ENCODE data around the gene TNFRSF19.
"Not testable (repeated sequence)": the region's sequence is repeated elsewhere in the genome, so short reads cannot be mapped to it uniquely, and the experiment has no call there.

TNFRSF19 gene

DNA sequence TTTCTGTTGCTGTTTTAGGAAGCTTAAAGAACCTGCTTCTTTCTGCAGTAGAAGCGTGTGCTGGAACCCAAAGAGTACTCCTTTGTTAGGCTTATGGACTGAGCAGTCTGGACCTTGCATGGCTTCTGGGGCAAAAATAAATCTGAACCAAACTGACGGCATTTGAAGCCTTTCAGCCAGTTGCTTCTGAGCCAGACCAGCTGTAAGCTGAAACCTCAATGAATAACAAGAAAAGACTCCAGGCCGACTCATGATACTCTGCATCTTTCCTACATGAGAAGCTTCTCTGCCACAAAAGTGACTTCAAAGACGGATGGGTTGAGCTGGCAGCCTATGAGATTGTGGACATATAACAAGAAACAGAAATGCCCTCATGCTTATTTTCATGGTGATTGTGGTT is 103.1 kb downstream of the TNFRSF19 start:
- no peaks in the 10 kb centered on the region for H3K4me1 ChIP-seq (ENCODE audit: control insufficient read depth, insufficient read depth, low read length)
- H3K9ac ChIP-seq (ENCODE audit: low read length) = no peak overlapping the region
- no peaks in the 10 kb centered on the region for H3K9me3 ChIP-seq (ENCODE audit: control insufficient read depth, low read length)
- no peak overlapping the region for H3K4me3 ChIP-seq (ENCODE audit: low read length)
- H3K27me3 ChIP-seq (ENCODE audit: control insufficient read depth, insufficient read depth, low read length) = no peaks in the 10 kb centered on the region
- H3K36me3 ChIP-seq (ENCODE audit: control insufficient read depth, insufficient read depth, low read length) = no peaks in the 10 kb centered on the region

GRCh38 chr13:23673867-23674605 is 103.8 kb downstream of the TNFRSF19 start:
- no peaks in the 10 kb centered on the region for H3K4me1 ChIP-seq (ENCODE audit: control insufficient read depth, insufficient read depth, low read length)
- no peaks in the 10 kb centered on the region for H3K9me3 ChIP-seq (ENCODE audit: control insufficient read depth, low read length)
- no peaks in the 10 kb centered on the region for H3K36me3 ChIP-seq (ENCODE audit: control insufficient read depth, insufficient read depth, low read length)
- H3K27me3 ChIP-seq (ENCODE audit: control insufficient read depth, insufficient read depth, low read length) = no peaks in the 10 kb centered on the region
- H3K4me3 ChIP-seq (ENCODE audit: low read length) = no peak overlapping the region
- no peak overlapping the region for H3K9ac ChIP-seq (ENCODE audit: low read length)

- no peaks in the 10 kb centered on the region for H3K9me3 ChIP-seq (ENCODE audit: control insufficient read depth, low read length)
- no peak overlapping the region for H3K9ac ChIP-seq (ENCODE audit: low read length)
- H3K36me3 ChIP-seq (ENCODE audit: control insufficient read depth, insufficient read depth, low read length) = no peaks in the 10 kb centered on the region
- no peak overlapping the region for H3K4me3 ChIP-seq (ENCODE audit: low read length)
- H3K27me3 ChIP-seq (ENCODE audit: control insufficient read depth, insufficient read depth, low read length) = no peaks in the 10 kb centered on the region
- no peaks in the 10 kb centered on the region for H3K4me1 ChIP-seq (ENCODE audit: control insufficient read depth, insufficient read depth, low read length)
Observed at GRCh38 chr13:23674795-23675640, 104.8 kb downstream of the TNFRSF19 start.

GRCh38 chr13:23677679-23678288 is 107.6 kb downstream of the TNFRSF19 start:
- H3K4me1 ChIP-seq (ENCODE audit: control insufficient read depth, insufficient read depth, low read length); H3K4me3 ChIP-seq (ENCODE audit: low read length); H3K9me3 ChIP-seq (ENCODE audit: control insufficient read depth, low read length); H3K27me3 ChIP-seq (ENCODE audit: control insufficient read depth, insufficient read depth, low read length); H3K9ac ChIP-seq (ENCODE audit: low read length); H3K36me3 ChIP-seq (ENCODE audit: control insufficient read depth, insufficient read depth, low read length): not testable (repeated sequence)

- Histone ChIP-seq H3K9ac (ENCODE audit: low read length) (no peak overlapping the region), H3K27me3 (ENCODE audit: control insufficient read depth, insufficient read depth, low read length) (no peaks in the 10 kb centered on the region), H3K4me1 (ENCODE audit: control insufficient read depth, insufficient read depth, low read length) (no peaks in the 10 kb centered on the region), H3K36me3 (ENCODE audit: control insufficient read depth, insufficient read depth, low read length) (no peaks in the 10 kb centered on the region), H3K4me3 (ENCODE audit: low read length) (no peak overlapping the region), H3K9me3 (ENCODE audit: control insufficient read depth, low read length) (no peaks in the 10 kb centered on the region)
Observed at GRCh38 chr13:23678795-23679194, 108.6 kb downstream of the TNFRSF19 start.

- H3K4me3 ChIP-seq (ENCODE audit: low read length) = no peak overlapping the region
- no peaks in the 10 kb centered on the region for H3K9me3 ChIP-seq (ENCODE audit: control insufficient read depth, low read length)
- H3K9ac ChIP-seq (ENCODE audit: low read length) = no peak overlapping the region
- no peaks in the 10 kb centered on the region for H3K27me3 ChIP-seq (ENCODE audit: control insufficient read depth, insufficient read depth, low read length)
- no peaks in the 10 kb centered on the region for H3K36me3 ChIP-seq (ENCODE audit: control insufficient read depth, insufficient read depth, low read length)
- no peaks in the 10 kb centered on the region for H3K4me1 ChIP-seq (ENCODE audit: control insufficient read depth, insufficient read depth, low read length)
Observed at GRCh38 chr13:23679220-23679619, 109.0 kb downstream of the TNFRSF19 start.

GRCh38 chr13:23680845-23681669 is 110.8 kb downstream of the TNFRSF19 start:
- Histone ChIP-seq H3K9me3 (ENCODE audit: control insufficient read depth, low read length) (no peaks in the 10 kb centered on the region), H3K4me3 (ENCODE audit: low read length) (no peak overlapping the region), H3K36me3 (ENCODE audit: control insufficient read depth, insufficient read depth, low read length) (no peaks in the 10 kb centered on the region), H3K27me3 (ENCODE audit: control insufficient read depth, insufficient read depth, low read length) (no peaks in the 10 kb centered on the region), H3K9ac (ENCODE audit: low read length) (no peak overlapping the region), H3K4me1 (ENCODE audit: control insufficient read depth, insufficient read depth, low read length) (no peaks in the 10 kb centered on the region)

DNA sequence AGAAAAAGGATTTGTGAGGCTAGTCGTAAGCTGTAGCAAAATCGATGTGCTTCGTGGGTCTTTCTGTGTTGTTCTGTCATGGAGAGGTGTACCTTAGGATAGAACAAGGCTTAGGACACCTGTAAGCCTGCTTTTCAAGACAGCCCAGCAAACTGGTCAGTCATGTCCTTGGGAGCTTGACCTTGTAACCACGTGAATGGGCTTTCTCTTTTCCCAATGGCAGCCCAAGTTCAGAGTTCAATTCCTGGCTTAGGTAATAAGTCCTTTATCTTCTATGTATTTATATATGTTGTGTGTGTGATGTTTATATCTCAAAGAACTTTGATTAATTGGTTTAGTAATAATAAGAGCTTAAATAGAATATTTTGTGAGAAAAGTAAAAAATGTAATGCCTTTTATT is 112.9 kb downstream of the TNFRSF19 start:
- Histone ChIP-seq H3K27me3 (ENCODE audit: control insufficient read depth, insufficient read depth, low read length) (no peaks in the 10 kb centered on the region), H3K4me3 (ENCODE audit: low read length) (no peak overlapping the region), H3K9me3 (ENCODE audit: control insufficient read depth, low read length) (no peaks in the 10 kb centered on the region), H3K36me3 (ENCODE audit: control insufficient read depth, insufficient read depth, low read length) (no peaks in the 10 kb centered on the region), H3K9ac (ENCODE audit: low read length) (no peak overlapping the region), H3K4me1 (ENCODE audit: control insufficient read depth, insufficient read depth, low read length) (no peaks in the 10 kb centered on the region)

GRCh38 chr13:23684647-23685046 is 114.4 kb downstream of the TNFRSF19 start:
- Histone ChIP-seq H3K9me3 (ENCODE audit: control insufficient read depth, low read length) (no peaks in the 10 kb centered on the region), H3K27me3 (ENCODE audit: control insufficient read depth, insufficient read depth, low read length) (no peaks in the 10 kb centered on the region), H3K4me1 (ENCODE audit: control insufficient read depth, insufficient read depth, low read length) (no peaks in the 10 kb centered on the region), H3K9ac (ENCODE audit: low read length) (no peak overlapping the region), H3K36me3 (ENCODE audit: control insufficient read depth, insufficient read depth, low read length) (no peaks in the 10 kb centered on the region), H3K4me3 (ENCODE audit: low read length) (no peak overlapping the region)

GRCh38 chr13:23685416-23685815 is 115.2 kb downstream of the TNFRSF19 start:
- H3K4me1 ChIP-seq (ENCODE audit: control insufficient read depth, insufficient read depth, low read length) = no peaks in the 10 kb centered on the region
- no peaks in the 10 kb centered on the region for H3K9me3 ChIP-seq (ENCODE audit: control insufficient read depth, low read length)
- no peak overlapping the region for H3K4me3 ChIP-seq (ENCODE audit: low read length)
- no peaks in the 10 kb centered on the region for H3K36me3 ChIP-seq (ENCODE audit: control insufficient read depth, insufficient read depth, low read length)
- H3K9ac ChIP-seq (ENCODE audit: low read length) = no peak overlapping the region
- no peaks in the 10 kb centered on the region for H3K27me3 ChIP-seq (ENCODE audit: control insufficient read depth, insufficient read depth, low read length)

DNA sequence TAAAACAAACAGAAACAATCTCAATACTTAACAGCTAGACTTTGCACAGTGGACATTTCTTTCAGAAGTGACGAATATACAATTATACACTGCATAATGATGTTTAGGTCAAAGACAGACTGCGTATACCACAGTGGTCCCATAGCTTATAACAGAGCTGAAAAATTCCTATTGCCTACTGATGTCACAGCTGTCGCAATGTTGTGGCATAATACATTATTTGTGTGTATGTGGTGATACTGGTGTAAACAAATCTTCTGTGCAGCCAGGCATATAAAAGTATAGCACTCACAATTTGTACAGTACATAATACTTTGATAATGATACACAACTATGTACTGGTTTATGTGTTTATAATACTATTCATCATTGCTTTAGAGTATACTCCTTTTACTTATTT is 116.7 kb downstream of the TNFRSF19 start:
- Histone ChIP-seq H3K4me3 (ENCODE audit: low read length) (no peak overlapping the region), H3K9ac (ENCODE audit: low read length) (no peak overlapping the region), H3K27me3 (ENCODE audit: control insufficient read depth, insufficient read depth, low read length) (no peaks in the 10 kb centered on the region), H3K9me3 (ENCODE audit: control insufficient read depth, low read length) (no peaks in the 10 kb centered on the region), H3K36me3 (ENCODE audit: control insufficient read depth, insufficient read depth, low read length) (no peaks in the 10 kb centered on the region), H3K4me1 (ENCODE audit: control insufficient read depth, insufficient read depth, low read length) (no peaks in the 10 kb centered on the region)

All from mucosa of stomach (tissue), 1 donor.